Mucosa of gallbladder (tissue), 1 donor: Measurements from ENCODE around the gene HAO1. TPM values are rescaled to one million over a fixed set of nuclear protein-coding genes. Genes with fewer than 3 reads are reported as not detected.
"Not testable (repeated sequence)": the region's sequence is repeated elsewhere in the genome, so short reads cannot be mapped to it uniquely, and the experiment has no call there.

Experiments used
- DNase-seq: peaks from one replicate; pipeline ENCODE4 v3.0.0-alpha.2; 2020; ENCODE audit warnings: low spot score
- total RNA-seq: library from RNA; stranded (reverse); gene quantifications from one replicate; pipeline ENCODE4 v1.2.1, GENCODE V29; 2021
- donor health status: DM: no; HTN: no; CAD: no.

Gene HAO1
- total RNA-seq, 1 donor from 2014 or later: 2.7 TPM

GRCh38 chr20:7855545-7855944, 84.7 kb downstream of the HAO1 start:
- no peak for DNase-seq

GRCh38 chr20:7853493-7853892, 86.8 kb downstream of the HAO1 start:
- DNase-seq: no peak

GRCh38 chr20:7850775-7851490, 89.3 kb downstream of the HAO1 start:
- no peak for DNase-seq

GRCh38 chr20:7849675-7850074, 90.6 kb downstream of the HAO1 start:
- no peak for DNase-seq

- no peak for DNase-seq
Observed at GRCh38 chr20:7848351-7848750, 91.9 kb downstream of the HAO1 start.

- DNase-seq: no peak
Observed at GRCh38 chr20:7843613-7844012, 96.6 kb downstream of the HAO1 start.

- peak; percentile 61 for DNase-seq
Observed at GRCh38 chr20:7841971-7842310, 98.3 kb downstream of the HAO1 start.

GRCh38 chr20:7841291-7841970, 98.8 kb downstream of the HAO1 start:
- no peak for DNase-seq

GRCh38 chr20:7836076-7836475, 104.2 kb downstream of the HAO1 start:
- DNase-seq: no peak

GRCh38 chr20:7834441-7834840, 105.8 kb downstream of the HAO1 start:
- DNase-seq: not testable (repeated sequence)

Other genes with a start within 250 kb of the HAO1 start
- gene TMX4, start 79.3 kb upstream of the HAO1 start, total RNA-seq: 70.2 TPM
- 19.0 TPM for gene PLCB1, start 191.8 kb upstream of the HAO1 start, total RNA-seq